Measurements from ENCODE around the gene TAF10.

The TAF10 gene

GRCh38 chr11:6607190-6607795 is 4.7 kb downstream of the TAF10 start:
- DNase-seq = peak; percentile 0

DNA sequence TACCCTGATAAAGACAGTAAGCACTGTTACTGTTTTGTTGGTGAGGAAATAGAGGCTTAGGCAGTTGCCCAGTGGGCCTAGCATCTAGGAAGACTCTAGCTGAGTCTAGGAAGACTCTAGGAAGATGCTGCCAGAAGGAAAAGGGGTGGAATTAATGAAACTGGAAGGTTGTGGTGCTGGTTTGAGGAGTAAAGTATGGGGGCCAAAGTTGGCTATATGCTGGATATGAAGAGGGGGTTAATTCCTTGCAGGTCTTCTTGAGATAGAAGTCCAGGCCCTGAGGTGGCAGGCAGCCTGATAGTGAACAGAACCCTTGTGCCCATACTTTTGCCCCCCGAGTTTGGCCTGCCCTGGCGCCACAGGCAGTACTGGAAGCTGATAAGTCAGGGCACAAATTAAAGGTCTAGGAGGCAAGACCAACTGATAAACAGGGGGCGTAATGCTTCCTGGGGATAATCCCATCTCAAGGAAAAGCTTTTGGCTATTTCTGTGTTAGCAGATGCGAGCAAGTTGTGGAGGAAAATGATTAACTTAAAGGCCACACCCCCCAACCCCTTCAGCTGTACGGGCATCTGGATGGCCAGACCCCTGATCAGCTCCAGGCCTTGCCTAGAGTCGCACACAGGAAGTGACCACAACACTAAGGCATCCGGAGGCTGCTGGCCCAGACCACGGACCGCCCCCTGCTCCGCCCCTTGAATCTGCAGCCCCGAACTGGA is 5.4 kb downstream of the TAF10 start:
- peak; percentile 50 for DNase-seq

GRCh38 chr11:6604790-6605189 is 7.2 kb downstream of the TAF10 start:
- DNase-seq = no peak

- peak; percentile 54 for DNase-seq
Measured at GRCh38 chr11:6604081-6604626, 7.9 kb downstream of the TAF10 start.

GRCh38 chr11:6603287-6604080 is 8.5 kb downstream of the TAF10 start, which contains the start of the genes ILK and RRP8:
ILK (plus strand) TSS chr11:6603774; CDS start chr11:6604272, 498 bp downstream.
RRP8 (minus strand) TSS chr11:6603616; CDS start chr11:6603502, 114 bp downstream.
- peak; percentile 89 for DNase-seq

DNA sequence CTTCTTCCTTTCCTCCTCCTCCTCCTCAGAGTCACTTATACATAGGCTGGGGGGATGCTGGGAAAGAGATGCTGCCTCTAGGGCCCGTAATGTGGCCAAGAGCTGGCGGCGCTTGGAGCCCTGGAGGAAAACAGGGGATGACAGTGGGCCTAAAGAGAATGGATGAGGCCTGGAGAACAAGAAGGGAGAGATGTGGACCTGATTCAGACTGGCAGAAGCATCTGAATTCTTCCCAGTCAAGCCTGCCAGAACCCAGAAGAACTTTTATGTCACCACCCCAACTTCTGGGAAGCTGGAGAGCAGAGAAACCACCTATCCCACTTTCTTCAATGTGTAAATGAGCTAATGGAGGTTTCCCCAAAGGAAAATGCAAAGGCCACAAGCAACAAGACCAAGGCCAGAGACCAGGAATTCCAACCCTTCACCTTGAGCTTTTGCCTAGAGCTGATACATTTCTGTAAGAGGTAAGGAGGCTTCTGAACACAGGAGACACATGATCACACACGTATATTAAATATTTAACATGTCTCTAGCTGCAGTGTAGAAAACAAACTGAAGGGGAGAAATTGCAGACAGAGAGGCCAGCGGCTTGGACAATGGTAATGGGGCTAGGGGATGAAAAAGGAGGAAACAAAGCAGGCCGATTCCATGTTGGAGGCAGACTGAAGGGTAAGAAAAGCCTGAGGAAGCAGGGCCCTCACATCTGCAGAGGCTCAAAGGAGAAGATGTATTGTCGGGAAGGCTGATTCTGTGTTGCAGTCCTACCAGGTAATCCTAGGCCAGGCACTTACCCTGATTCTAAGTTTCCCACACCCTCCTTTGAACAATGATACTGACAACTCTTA is 9.7 kb downstream of the TAF10 start:
- no peak for DNase-seq

DNA sequence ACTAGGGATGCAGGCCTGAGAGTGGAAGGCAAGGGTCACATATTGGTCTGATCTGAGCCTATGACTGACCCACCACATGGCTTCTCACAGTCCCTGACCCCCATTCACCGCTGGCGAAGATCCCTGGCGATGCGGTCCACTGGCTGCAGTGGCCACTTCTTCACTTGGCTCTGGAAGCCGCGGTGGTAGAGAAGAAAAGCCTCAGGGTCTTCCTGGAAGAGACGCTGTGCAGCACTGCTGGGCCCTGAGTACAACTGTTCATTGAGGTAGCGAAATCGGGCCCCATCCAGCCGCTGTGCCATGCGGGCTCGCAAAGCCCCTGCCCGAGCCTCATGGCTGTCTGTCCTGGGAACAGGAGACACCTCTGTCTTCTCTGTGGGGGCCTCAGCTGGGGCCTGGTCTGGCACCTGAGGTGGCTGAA is 11.0 kb downstream of the TAF10 start:
- no peak for DNase-seq

DNA sequence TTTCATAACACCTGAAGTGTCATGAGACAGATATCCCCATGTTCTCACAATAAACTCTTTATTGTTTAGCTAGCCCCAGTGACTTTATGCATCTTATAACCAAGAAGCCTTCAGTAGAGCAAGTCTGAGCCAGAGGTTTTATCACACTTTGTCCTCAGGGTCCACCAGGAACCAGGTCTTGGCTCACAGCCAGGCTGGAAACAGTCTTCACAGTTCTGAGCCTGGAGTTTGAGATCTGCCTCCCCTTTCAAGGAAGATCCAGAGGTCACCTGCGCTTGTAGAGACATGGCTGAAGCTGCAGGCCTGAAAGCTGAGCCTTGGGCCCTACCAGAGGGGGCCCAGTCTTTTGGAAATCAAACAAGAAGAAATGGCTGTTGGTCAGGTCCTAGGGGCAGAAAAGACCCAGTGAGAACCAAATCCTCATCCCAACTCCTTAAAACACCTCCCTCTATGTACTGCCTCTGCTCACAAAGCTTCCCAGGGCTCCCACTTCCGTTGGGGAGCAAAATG is 12.1 kb downstream of the TAF10 start:
- no peak for DNase-seq

DNA sequence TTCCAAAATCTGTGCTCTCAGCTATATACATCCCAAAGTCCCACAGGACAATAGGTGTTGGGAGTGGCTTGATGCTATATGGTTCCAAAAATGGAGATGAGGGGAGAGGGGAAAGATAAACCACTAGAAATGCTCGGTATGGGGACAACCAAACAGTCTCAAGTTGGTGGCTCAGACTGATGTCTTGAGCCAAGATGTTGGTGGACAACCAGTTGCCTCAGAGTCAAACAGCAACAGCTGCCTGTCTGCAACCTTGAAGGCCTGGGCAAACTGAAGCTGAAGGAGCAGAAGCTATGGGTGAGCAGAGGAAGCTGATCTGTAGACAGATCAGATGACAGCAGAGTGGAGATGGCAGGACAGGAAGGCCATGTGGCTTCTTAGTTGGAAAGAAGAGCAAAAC is 12.6 kb downstream of the TAF10 start:
- no peak for DNase-seq

GRCh38 chr11:6598555-6598954 is 13.5 kb downstream of the TAF10 start:
- no peak for DNase-seq

DNA sequence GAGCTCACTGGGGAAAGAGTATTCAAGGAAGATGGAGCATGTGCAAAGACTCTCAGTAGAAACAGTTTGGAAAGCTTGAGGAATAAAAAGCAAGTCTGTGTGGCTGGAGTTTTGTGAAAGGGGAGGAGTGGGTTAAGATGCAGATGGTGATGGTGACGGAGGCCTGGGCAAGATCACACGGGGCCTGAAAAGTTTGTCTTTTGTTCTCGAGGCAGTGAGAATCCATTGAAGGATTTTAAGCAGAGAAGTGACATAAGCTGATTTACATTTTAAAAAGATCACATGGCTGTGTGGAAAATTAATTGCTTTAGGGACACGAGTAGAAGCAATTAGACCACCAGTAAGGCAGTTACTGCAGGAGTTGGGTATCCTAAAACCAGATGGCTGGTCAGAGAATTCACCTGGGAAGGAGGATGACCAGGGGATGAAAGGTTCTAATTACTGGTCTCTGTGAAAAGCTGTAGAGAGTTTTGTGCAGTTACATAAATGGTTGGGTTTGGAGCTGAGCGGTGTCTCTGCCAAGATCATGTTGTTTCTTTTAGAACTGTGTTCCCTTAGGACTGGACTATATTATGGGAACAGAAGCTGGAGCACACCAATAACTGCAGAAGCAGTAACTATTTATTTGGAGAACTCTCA is 15.7 kb downstream of the TAF10 start:
- DNase-seq = no peak

GRCh38 chr11:6594142-6594768 is 17.8 kb downstream of the TAF10 start:
- DNase-seq = no peak

DNA sequence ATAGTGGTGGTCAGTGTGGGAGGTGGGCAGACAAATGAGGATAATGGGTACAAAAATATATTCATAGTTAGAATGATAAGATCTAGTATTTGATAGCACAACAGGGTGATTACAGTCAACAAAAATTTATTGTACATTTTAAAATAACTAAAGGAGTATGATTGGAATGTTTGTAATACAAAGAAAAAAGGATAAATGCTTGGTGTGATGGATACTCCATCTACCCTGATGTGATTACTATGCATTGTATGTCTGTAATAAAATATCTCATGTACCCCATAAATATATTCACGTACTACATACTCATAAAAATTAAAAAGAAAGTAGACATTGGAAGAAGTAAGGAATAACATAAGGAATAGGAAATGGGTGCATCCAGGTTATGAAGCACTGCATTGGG is 24.0 kb downstream of the TAF10 start:
- no peak for DNase-seq

DNA sequence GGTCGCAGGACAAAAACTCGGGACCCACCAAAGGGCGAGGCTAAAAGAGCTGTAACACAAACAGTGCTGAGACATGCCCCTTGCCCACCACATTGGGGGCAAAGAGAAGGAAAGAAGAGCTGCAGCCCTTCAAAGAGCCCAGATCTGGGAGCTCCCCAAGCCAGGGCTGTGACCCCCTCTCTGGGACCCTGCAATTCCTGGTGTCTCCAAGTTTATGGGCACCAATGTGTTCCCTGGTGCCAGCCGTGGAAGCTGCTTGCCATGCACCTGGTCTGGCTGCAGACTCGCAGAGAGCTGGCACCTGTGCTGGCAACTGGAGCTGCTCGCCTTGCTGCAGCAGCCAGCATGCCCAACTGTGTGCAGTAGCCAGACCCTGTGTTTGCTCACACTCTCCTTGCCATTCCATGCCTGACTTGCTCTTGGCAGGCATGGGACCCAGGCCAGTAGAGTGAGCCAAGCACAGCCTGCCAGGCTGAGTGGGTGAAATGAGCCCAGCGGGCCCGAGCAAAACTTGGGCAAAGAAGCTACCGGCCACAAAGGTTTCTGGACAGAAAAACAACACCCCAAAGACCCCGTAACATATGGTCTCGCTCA is 24.6 kb downstream of the TAF10 start:
- DNase-seq = no peak

DNA sequence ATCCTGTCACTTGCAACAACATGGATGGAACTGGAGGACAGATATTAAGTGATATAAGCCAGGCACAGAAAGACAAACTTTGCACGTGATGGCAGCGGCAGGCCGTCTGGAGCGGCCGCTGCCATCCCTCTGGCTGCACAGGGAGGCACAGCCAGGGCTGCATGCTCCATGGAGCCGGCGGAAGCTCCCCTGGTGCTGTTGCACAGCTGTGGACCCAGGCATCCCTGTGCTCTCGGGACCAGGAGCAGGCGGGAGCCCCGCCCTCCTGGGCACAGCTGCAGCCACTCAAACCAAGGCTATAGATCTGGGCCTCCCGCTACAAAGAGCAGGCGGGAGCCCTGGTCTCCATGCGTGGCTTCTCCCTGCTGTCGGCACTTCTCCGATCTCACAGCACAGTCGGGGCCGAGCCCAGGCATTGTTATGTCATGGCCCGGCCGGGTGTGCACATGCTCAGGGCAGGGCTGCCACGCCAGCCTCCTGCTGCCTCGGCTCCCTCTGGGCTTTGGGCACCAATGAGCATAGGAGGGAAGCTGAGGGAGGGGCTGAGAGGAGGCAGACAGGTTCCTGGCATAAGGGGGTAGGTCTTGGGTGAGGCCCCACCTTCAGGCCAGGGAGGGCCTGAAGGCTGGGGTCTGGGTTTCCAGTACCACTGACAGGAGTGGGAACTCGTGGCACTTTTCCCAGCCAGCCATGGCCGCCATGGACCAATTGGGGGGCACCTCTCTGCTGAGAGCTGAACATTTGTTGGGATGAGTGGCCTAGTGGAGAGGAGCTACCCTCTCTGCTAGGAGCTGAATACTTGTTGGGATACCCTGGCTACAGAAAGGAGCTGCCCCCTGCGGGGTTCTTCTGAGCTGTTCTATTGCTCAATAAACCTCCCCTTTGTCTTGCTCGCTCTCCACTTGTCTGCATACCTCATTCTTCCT is 25.3 kb downstream of the TAF10 start:
- no peak for DNase-seq

- no peak for DNase-seq
Measured at GRCh38 chr11:6584528-6584927, 27.5 kb downstream of the TAF10 start.

DNA sequence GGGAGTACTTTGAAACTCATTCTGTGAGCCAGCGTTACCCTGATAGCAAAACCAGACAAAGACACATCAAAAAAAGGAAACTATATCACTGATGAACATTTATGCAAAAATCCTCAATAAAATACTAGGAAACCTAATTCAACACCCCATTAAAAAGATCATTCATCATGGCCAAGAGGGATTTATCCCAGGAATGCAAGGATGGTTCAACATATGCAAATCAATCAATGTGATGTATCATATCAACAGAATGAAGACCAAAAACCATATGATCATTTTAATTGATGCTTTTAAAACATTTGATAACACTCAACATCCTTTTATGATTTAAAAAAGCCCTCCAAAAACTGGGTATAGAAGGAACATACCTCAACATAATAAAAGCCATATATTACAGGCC is 28.4 kb downstream of the TAF10 start:
- DNase-seq = no peak

- DNase-seq = no peak
Measured at GRCh38 chr11:6579681-6580080, 32.3 kb downstream of the TAF10 start.

DNA sequence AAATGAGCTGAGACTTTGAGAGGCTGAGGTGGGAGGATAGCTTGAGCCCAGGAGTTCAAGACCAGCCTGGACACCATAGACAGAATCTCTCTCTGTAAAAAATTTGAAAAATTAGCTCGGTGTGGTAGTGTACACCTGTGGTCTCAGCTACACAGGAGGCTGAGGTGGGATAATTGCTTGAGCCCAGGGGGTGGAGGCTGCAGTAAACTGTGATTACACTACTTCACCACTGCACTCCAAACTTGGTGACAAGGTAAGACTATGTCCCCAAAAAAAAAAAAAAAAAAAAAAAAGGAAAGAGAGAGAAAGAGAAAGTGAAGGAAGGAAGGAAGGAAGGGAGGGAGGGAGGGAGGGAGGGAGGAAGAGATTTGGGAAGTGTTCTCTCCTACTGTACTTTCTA is 33.9 kb downstream of the TAF10 start:
- no peak for DNase-seq
